H1 (cell line): Measurements from ENCODE around the gene KRT75. TPM values are rescaled to one million over a fixed set of nuclear protein-coding genes. Genes with fewer than 3 reads are reported as not detected.

ENCODE experiments used
- CHD7 ChIP-seq: fragments of 300-600 bp; sonication (generic); IDR thresholded peaks from 2 replicates; pipeline ENCODE4 v1.7.1; 2012; ENCODE audit warnings: low read length, moderate library complexity, mild to moderate bottlenecking, inconsistent platforms; ENCODE audit not compliant: insufficient replicate concordance
- CTBP2 ChIP-seq: IDR thresholded peaks from 2 replicates; pipeline ENCODE4 v1.7.0; 2011; ENCODE audit warnings: borderline replicate concordance, mild to moderate bottlenecking, moderate library complexity, mixed read lengths, low read length; ENCODE audit not compliant: insufficient read depth, insufficient read length
- GABPA ChIP-seq: IDR thresholded peaks from 2 replicates; pipeline ENCODE4 v1.6.1; 2011; ENCODE audit warnings: mild to moderate bottlenecking, low read length, moderate library complexity, borderline replicate concordance; ENCODE audit not compliant: insufficient read depth
- JUN ChIP-seq: IDR thresholded peaks from 2 replicates; pipeline ENCODE4 v1.6.1; 2011; ENCODE audit warnings: low read depth, mild to moderate bottlenecking, improper control_type of control experiment, low read length
- MAX ChIP-seq: IDR thresholded peaks from 2 replicates; pipeline ENCODE4 v1.6.1; 2012; ENCODE audit warnings: inconsistent platforms
- SIN3A ChIP-seq, 2 experiments: IDR thresholded peaks in 1 of 2; conservative IDR thresholded peaks in 1 of 2; 2 replicates each; pipeline ENCODE4 v1.6.1; 2011 to 2012; ENCODE audit warnings: low read length in 2 of 2, improper control_type of control experiment in 1 of 2, low read depth in 1 of 2, mild to moderate bottlenecking in 1 of 2
- SIRT6 ChIP-seq: IDR thresholded peaks from one replicate; pipeline ENCODE4 v1.7.1; 2012; ENCODE audit warnings: low read length, inconsistent platforms
- TCF12 ChIP-seq: IDR thresholded peaks from 2 replicates; pipeline ENCODE4 v1.6.1; 2011; ENCODE audit warnings: low read depth, mild to moderate bottlenecking, low read length
- polyA plus RNA-seq, 7 experiments: library from polyadenylated mRNA; depleted of rRNA in 3 of 7; stranded (reverse) in 5 of 7; unstranded in 2 of 7; fragments of >200 nt in 5 of 7; fragments of 200-250 nt in 2 of 7; gene quantifications; 1 replicate in 5 of 7; 2 replicates in 1 of 7; 4 replicates in 1 of 7; pipeline versions ENCODE4 v1.2.1 to v1.2.3, GENCODE V29; 2011 to 2013; ENCODE audit warnings: missing spikeins in 2 of 7, mixed read lengths in 2 of 7
- total RNA-seq: library from RNA; stranded (reverse); fragmentation: NEBNext Ultra II Directional; extraction: Animal tissue kit (Norgen Biotek cat#: 25700); gene quantifications from 2 replicates; pipeline ENCODE4 v1.2.1, GENCODE V29; 2021

Gene KRT75
- total and polyA plus RNA-seq, 2 of the 8 experiments (the other 6 are each of a cell fraction or from before 2014, with no cell fraction given) = not detected

DNA sequence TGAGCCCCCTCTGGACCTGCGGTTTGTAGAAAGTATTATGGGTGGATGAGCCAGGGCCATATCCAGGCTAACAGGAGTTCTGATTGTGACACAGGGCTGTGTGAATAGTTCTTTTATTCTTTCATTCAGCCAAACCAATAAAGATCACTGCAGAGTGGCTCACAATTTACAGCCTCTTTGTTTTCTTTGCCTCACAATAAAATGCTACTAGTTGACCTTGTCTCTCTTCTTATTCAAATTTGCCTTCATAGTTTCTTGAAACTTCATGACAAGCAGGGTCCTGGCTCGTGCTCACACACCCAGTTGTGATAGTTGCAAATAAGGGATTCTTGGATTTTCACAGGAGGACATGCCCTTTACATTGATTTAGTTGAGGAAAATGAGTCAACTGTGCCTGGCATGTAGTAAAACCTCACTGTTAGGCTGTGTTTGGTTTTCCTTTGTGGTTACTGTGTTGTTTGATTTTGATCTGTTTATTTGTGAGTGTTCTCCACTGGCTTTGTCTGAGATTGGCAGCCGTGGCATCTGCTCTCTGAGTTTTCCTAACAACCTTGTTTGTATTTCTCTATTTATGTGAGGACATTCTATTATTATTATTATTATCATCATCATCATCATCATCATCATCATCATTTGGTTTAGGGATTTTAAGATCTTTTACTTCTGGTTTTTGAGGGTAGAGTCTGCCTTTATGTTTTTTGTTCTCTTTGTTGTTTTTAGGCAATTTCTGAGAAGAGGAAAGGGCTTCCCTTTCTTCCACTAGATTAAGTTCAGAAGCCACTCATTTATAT, 20.4 kb upstream of the KRT75 start (continued):
- TF ChIP-seq CHD7 (no peak), CTBP2 (no peak), TCF12 (no peak), JUN (no peak), GABPA (no peak), SIRT6 (no peak), SIN3A (conservative IDR thresholded peaks at IDR 0.05 in 1 of 2, IDR thresholded peaks at IDR 0.05 in 1 of 2; ENCODE audit: low read depth in 1 of 2, low read length in 2 of 2) (no peak), MAX (no peak)
